T-helper 1 cell treated with Interleukin-12 subunit alpha and Interleukin-12 subunit beta and Interleukin-4 antibody, amounts not matched to agents 30 ng/mL and 1 ng/mL, for 36 hours (primary cell): ENCODE data around the gene OTULINL. TPM values are rescaled to one million over a fixed set of nuclear protein-coding genes. Genes with fewer than 3 reads are reported as not detected.

Source experiments
- intact Hi-C: fragments of 100-400 bp; cut with micrococcal nuclease; formaldehyde crosslinking; loops from one replicate; pipeline ENCODE4 v1.15.1; 2024
- total RNA-seq: library from RNA; stranded (reverse); gene quantifications from 2 replicates; pipeline ENCODE4 v1.2.3, GENCODE V29; 2022

The OTULINL gene
- total RNA-seq, 1 donor from 2014 or later, result 23.9 TPM

DNA sequence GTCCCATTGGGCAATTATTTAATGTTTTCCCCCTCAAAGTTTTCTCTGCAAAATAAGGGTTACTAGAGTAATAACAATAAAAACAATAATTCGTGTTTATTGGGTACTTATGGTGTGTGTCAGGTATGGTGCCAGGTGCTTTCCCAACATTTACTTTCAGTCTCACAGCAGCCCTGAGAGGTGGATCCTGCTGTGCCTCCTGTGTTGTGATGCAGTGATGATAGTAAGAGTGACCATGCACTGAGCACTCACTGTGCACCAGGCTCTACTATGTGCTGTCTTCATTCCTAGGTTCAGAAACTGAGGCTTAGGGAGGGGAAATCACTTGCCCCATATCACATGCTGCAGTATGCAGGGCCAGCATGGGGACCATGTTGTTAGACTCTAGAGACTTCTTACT, 15.5 kb downstream of the OTULINL start:
- intact Hi-C loops, result loop anchor here (5.0 kb wide), 2 partner anchors 275 to 395 kb away; partner anchors contain the start of gene ANKH

DNA sequence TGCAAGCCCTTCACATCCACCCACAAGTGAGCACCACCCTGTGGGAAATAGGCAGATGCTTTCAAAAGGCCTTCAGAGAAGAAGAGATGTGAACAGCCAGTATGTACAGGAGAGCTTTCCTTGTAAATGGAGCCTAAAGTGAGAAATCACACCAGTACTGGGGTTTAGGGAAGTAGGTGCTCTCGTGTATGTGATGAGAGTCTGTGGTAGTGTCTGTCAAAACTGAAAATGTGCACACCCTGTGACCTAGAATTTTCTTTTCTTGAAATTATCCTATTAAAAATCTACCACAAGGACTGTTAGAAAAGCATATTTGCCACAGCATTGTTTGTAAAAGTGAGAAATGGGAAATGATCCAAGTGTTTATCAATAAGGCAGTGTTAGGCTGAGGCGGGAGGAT, 16.6 kb downstream of the OTULINL start:
- intact Hi-C loops, result loop anchor here (5.0 kb wide), 2 partner anchors 274 to 394 kb away; partner anchors contain the start of gene ANKH

DNA sequence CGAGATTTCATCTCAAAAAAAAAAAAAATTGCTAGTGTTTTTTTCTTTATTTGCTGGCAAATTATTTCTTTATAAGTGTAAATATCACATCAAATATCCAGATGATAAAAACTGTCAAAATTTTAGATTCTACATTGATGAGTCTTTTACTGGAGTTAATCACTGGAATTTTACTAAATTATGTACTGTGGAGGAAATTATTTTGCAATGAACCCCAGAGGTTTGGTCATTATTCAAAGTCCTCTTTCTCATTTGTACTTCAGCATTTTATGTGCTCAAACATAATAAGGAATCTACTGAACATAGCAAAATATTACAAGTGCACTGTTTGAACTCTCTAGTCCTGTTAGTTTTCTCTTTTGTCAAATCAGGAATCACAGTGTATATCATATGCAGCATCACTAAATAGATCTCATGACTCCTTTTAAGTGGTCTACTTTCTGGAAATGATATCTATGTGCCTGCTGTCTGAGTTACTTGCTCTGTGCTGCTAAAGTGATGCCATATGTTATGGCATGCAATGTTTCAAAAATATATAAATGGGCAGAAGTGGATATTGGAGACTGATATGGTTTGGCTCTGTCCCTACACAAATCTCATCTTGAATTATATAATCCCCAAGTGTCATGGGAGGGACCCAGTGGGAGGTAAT, 18.0 kb downstream of the OTULINL start:
- intact Hi-C loops, result loop anchor here (5.0 kb wide), 2 partner anchors 273 to 393 kb away; partner anchors contain the start of gene ANKH

DNA sequence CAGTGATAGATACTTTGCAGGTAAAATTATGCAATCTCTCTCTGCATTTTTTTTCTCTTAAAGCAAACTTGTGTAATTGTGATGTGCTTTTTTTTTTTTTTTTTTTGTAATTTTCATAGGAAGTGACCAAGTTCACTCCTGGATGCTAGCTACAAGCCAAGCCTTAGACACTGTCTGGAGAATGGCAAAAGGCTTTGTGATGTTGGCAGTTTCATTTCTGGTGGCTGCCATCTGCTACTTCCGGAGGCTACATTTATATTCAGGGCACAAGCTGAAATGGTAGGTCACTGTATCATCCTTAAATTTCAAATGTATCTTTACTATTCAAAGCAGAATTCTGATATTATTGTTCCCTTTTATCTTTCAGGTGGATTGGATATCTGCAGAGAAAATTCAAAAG, 19.3 kb downstream of the OTULINL start:
- intact Hi-C loops, result no loop called here

DNA sequence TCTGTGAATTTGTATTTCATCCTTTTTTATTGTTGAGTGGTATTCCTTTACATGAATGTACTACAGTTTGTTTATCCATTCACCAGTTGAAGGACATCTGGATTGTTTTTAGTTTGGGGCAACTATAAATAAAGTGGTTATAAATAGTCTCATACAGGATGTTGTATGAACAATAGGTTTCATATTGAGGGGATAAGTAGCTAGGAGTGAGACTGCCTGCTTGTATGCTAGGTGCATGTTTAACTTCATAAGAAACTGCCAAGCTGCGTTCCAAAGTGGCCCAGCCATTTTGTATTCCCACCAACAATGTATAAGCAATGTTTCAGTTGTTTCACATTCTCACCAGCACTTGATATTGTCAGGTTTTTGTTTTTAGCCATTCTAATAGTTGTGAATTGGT, 21.5 kb downstream of the OTULINL start:
- intact Hi-C loops, result no loop called here

DNA sequence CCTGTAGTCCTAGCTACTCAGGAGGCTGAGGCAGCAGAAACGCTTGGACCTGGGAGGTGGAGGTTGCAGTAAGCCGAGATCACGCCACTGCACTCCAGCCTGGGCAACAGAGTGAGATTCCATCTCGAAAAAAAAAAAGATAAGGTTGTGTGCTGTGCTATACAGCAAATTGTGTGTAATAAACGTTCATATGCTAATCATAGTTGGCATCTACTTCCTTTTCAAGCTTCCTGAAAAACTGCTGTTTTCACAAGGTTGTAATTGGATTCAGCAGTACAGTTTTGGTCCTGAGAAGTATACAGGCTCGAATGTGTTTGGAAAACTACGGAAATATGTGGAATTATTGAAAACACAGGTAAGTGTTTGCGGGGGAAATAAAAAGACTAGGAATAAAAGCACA, 25.5 kb downstream of the OTULINL start:
- intact Hi-C loops, result no loop called here

DNA sequence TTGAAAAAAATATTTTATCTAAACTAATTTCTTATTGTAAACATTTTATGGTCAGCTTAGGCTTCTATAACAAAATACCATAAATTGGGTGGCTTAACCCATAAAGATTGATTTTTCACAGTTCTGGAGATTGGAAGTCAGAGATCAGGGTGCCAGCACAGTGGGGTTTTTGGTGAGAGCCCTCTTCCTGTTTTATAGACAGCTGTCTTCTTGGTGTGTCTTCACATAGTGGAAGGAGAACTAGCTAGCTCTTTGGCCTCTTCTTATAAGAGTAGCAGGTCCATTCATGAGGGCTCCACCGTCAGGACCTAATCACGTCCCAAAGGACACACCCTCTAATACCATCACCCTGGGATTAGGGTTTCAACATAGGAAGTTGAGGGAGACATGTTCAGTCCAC, 26.6 kb downstream of the OTULINL start:
- intact Hi-C loops, result no loop called here

DNA sequence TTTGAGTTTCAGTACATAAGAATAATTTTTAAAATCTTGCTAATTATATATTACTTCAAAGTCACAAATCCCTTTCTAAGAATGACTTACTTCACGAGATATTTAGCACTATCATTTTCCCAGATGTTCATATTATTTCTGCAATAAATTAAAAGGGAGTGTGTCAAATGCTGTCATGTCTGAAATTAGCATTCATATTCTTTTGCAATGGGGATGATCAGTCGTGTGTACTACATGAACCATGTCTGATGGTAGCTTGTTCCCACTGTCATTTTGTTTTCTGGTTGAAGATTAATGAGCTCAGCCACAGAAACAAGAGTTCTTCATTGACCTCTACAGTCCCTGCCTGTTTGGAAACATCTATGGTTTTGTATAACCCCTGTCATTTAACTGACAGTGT, 30.1 kb downstream of the OTULINL start:
- intact Hi-C loops, result no loop called here

DNA sequence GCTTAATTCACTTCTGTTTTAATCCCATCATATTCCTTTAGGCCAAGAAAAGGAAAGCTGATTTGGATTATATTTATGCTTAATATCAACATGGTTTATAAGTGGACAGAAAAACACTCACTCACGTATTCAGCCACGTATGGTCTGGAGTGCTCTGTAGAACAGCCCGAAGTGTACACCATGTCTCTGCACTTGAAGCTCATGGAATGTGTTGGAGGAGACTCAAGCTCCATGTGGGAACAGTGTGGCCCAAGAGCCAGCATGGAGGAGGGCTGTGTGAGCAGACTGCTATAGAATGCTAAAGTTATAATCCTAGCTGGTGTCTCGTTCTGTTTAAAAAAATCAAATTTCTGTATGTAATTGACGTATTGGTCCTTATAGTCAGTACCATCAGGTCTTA, 32.9 kb downstream of the OTULINL start:
- intact Hi-C loops, result no loop called here

DNA sequence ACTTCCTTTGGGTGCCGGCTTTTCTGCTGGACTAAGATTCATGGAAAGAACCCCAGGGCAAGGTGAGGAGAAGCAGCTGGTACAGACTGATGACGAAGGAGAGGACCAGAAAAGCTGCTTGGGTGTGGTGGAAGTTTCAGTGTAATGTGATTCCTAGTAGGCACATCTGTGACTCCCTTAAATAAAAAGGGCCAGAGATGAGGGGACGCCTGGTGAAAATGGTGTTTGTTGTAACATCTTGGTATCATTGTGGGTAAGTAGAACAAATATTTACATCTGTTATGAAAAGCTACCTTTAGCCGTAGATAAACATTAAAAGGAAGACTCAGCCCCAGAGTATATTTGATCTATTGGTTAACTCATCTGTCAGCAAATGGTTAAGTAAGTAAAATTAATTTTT, 33.8 kb downstream of the OTULINL start:
- intact Hi-C loops, result no loop called here

DNA sequence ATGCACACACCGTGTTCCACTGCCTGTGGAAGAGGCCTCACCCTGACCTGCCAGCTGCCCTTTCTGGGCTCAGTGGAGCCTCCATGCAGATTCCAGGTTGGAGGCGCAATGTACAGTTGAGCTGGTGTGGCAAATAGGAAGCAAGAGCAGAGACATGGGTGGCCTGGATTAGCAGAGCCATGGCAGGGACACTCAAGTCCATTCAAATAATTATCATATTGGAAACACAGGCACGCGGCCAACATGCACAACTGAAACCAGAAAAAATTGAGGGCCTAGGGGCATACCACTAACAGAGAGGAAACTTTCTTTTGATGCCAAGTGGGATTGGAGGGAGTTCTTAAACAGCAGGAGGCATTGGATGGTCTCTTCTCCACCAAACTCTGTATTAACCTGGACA, 35.8 kb downstream of the OTULINL start:
- intact Hi-C loops, result no loop called here

DNA sequence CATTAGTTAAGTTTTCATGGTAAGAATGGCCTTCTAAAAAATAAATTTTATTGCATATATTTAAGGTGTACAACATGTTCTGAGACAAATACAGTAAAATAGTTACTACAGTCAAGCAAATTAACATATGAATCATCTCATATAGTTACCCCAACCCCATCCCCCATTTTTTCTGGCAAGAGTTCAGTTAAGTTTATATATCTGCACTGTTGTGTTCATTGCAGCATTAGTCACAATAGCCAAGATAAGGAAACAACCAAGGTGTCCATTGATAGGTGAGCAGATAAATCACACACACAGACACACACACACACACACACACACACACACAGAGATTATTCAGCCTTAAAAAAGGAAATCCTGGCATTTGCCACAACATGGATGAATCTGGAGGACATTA, 45.7 kb downstream of the OTULINL start:
- intact Hi-C loops, result no loop called here

DNA sequence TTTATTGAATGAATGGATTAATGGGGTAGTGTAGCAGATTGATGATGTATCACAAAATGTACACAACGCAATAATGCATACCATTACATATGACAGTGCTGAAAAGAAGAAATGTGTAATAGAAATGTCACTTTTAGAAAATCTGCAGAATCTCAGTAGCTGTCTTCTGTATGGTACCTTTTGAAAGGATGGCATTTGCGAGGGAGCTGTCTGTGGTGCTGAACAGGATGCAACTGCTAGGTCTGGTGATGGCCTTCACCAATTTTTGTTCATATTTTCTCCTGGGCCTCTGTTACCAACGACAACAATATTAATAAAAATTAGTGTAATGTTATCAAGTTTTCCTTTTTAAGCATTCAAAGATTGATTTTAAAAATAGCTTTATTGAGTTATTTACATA, 46.8 kb downstream of the OTULINL start:
- intact Hi-C loops, result loop anchor here (1.0 kb wide), 2 partner anchors 33 to 46 kb away; no protein-coding TSS in a partner anchor

DNA sequence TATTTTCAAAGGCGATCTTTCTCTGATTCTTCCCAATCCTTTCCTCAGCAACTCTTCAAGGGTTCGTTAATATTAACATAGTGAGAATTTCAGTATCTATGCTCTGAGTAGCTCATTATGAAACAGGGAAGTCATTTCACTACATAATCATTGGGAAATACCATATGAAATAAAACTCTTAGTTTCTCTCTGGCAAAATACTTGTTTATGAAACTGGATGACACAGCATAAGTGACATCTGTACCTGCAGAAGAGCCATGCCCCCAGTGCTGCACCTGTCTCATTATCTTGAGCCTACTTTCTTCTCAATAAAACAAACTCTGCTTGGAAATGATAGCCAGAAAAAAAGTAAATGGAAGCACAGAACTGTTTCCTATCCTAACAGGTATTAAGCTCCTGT, 49.1 kb downstream of the OTULINL start:
- intact Hi-C loops, result no loop called here

DNA sequence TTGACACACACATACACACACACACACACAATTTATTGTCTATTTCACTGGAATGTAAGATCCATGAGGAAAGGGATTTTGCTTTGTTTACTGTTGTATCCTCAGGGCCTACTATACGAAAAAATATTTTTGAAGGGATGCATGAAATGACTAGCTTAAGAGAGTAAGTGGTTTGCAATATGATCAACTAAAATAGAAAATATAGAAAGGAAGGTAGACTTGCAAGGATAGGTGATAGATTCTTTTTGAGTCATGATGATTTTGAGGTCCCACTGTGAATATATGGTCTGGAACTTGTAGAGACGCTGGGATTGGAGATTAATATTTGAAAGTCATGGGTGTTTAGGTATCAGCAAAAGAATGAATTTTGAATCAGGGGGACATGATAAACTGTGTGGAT, 54.1 kb downstream of the OTULINL start:
- intact Hi-C loops, result no loop called here

DNA sequence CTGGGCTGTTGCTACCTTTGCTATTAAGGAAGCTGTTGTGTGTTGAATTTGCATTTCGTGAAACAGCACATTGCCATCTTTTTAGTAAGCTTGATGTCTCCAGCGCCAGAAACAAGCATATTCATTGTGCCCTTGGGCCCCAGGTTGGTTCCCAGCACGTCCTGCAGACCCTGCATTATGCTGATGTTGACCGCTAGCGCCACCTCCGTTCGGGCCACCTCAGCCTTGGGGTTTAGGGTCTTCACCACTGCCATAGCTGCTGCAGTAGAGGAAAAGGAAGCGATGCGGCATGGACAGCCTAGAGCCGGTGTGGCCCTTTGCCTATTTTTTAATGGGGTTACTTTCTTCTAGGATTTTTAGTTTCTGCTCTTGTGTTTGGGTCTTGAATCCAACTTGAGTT, 59.2 kb downstream of the OTULINL start:
- intact Hi-C loops, result no loop called here

DNA sequence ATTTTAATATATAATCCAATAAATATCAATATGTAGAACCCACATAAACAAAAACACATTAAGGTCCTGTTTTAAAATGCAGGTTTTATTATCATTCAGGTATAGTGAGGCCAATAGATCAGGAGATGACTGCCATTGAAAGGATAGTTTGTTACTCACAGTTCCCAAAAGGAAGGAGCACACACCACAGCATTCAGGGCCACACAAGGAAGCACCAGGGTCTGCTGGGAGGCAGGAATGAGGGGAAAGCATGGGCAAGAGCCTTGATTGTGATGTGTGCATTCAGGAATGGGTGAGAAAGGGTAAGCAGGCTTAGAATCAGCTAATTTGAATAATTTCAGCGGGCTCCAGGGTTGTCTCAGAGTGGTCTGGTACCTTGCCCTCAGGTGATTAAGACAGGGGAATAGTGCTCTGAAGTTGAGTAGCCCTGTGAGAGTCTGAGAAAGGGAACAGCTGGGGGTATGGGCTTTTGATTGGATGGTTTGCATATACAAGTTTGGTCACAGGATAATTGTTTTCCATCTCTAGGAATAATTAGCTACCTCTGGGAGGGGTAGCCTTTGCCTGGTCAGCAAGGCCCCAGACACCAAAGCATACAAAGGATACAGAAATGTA, 63.1 kb downstream of the OTULINL start:
- intact Hi-C loops, result loop anchor here (5.0 kb wide), 1 partner anchor 142 kb away; no protein-coding TSS in a partner anchor

DNA sequence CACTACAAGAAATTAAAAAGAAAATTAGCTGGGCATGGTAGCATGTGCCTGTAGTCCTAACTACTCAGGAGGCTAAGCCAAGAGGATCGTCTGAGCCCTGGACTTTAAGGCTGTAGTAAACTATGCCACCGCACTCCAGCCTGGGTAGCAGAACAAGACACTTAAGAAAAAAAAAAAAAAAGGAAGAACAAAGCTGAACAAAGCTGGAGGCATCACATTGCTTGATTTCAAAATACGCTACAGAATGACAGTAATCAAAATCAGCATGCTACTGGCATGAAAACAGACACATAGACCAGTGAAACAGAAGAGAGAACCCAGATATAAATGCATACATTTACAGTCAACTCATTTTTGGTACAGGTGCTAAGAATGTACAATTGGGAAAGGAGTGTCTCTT, 68.5 kb downstream of the OTULINL start:
- intact Hi-C loops, result no loop called here

DNA sequence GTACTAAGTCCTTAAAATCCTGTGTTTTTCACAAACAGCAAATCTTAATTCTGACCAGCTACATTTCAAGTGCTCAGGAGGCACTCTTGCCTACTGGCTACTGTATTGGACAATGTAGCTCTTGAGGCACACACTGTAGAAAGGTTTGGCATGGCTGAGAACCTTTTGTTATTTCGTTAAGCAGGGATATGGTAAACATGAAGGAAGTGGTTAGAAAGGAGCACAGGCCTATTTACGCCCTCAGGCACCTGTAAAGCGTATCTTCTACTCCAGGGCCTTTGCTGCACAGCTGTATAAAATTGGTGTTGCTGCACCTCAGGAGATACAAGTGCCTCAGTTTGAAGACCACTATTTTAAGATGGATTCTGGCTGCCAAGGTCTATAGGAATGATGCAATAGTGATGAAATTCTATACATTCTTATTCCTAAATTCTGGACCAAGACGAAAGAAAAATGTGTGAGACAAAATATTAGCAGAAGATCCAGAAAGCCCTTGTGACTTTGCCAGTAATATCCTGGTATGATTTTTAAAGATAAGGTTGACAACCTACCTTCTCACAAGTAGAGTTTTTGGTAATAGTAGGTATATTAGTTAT, 73.7 kb downstream of the OTULINL start:
- intact Hi-C loops, result no loop called here

DNA sequence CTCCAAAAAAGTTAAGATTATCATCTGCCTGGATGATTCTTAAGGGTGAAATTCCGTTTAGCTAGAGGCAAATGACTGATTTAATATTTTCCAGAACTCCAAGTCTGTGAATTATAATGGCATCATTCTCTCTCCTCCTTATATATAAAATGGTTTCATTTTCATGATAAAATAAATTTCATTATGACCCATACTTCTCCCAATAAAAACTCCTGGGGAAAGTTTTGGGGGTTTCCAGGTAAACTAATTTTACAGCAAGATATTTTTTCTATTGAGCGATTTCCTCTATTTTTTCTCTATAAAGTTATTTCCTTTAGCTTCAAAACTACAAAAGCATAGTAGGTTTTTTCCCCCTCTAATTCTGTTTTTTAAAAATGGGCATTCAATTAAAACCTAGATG, 75.3 kb downstream of the OTULINL start:
- intact Hi-C loops, result no loop called here

DNA sequence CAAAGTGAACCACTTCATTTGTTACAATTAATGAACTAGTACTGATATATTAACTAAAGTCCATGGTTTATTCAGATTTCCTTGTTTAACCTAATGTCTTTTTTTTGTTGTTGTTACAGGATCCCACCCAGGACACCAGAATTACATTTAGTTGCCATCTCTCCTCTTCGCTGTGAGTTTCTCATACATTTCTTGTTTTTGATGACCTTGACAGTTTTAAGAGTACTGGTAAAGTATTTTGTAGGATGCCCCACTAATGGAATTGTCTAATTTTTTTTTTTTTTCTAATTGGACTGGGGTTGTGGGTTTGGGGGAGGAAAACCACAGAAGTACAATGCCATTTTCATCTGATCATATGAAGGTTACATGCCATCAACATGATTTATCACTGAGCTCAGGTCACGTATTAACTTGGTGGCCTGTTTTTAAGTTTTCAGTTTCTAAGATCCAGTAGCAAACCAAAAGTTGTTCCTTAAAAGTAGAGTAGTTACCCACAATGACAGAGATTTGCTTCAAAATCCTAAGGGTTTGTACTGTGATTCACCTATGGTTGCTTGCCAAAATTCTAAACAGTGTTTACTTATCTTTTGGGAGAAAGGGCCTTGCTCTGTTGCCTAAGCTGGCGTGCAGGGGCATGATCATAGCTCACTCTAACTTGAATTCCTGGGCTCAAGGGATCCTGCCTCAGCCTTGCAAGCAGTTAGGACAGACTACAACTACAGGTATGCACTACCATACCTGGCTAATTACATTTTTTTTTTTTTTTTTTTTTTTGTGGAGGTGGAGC, 78.4 kb downstream of the OTULINL start:
- intact Hi-C loops, result loop anchor here (5.0 kb wide), 3 partner anchors 267 to 1807 kb away; partner anchors contain the start of genes TRIO and ZNF622

DNA sequence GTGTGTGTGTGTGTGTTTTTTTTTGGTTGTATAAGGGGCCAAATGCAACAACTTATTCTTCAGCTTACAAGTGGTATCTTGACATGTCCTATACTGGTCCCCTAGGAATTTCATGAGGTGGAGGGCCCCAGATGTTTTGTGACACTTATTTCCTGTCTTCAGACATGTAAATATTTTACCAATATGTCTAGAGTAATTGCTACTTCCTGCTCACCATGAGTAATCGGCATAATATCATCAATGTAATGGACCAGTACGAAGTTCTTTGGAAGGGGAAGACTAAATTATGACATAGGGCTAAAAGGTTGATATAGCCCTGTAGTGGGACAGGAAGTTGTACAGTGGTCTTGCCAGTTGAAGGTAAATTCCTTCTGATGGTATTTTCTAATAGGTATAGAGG, 79.2 kb downstream of the OTULINL start:
- intact Hi-C loops, result loop anchor here (5.0 kb wide), 3 partner anchors 266 to 1806 kb away; partner anchors contain the start of genes TRIO and ZNF622
